Gastrocnemius medialis (tissue), 4 donors: ENCODE results near the gene CXCL12. TPM values are rescaled to one million over a fixed set of nuclear protein-coding genes. Genes with fewer than 3 reads are reported as not detected.

Experiments
- ATAC-seq, 2 donors: fragments of 150-250 bp; one replicate each; pipeline ENCODE4 v1.9.1; 2016
- DNase-seq, 2 donors: peaks; one replicate each; pipeline ENCODE4 v3.0.0-alpha.2; 2019
- H3K27ac ChIP-seq, 4 donors: fragments of 200-600 bp; sonication (generic); 1 replicate in 1 of 4; 2 replicates in 3 of 4; pipeline ENCODE4 v1.5.1; 2016 to 2018; ENCODE audit warnings: mild to moderate bottlenecking in 2 of 4, moderate library complexity in 1 of 4
- H3K27me3 ChIP-seq, 3 donors: fragments of 200-600 bp; sonication (generic) in 2 of 3; 1 replicate in 1 of 3; 2 replicates in 2 of 3; pipeline versions ENCODE4 v1.5.1 to v1.6.0; 2016 to 2019; ENCODE audit warnings: mild to moderate bottlenecking in 1 of 3, moderate library complexity in 1 of 3
- H3K36me3 ChIP-seq, 2 donors: fragments of 200-600 bp; sonication (generic) in 1 of 2; one replicate each; pipeline ENCODE4 v1.5.1; 2017 to 2018
- H3K4me1 ChIP-seq, 2 donors: fragments of 200-600 bp; sonication (generic) in 1 of 2; one replicate each; pipeline ENCODE4 v1.5.1; 2016 to 2017; ENCODE audit warnings: mild to moderate bottlenecking in 2 of 2
- H3K4me3 ChIP-seq, 4 donors: fragments of 200-600 bp; sonication (generic) in 3 of 4; 1 replicate in 1 of 4; 2 replicates in 3 of 4; pipeline ENCODE4 v1.5.1; 2016 to 2019; ENCODE audit warnings: mild to moderate bottlenecking in 2 of 4
- H3K9me3 ChIP-seq, 3 donors: fragments of 200-600 bp; sonication (generic) in 2 of 3; 1 replicate in 1 of 3; 2 replicates in 2 of 3; pipeline ENCODE4 v1.5.1; 2016 to 2019
- POLR2A ChIP-seq, 2 donors: fragments of 450-650 bp; IDR thresholded peaks; one replicate each; pipeline ENCODE4 v1.6.1; 2017; ENCODE audit warnings: antibody characterized with exemption in 2 of 2, mild to moderate bottlenecking in 2 of 2, moderate library complexity in 2 of 2
- in situ Hi-C, 4 donors: fragments of 200-750 bp; cut with MboI; loops; one replicate each; pipeline versions ENCODE4 v1.15.0 to v1.8.0; 2017; ENCODE audit warnings: low sequenced_read_pairs in 4 of 4
- intact Hi-C: fragments of 100-400 bp; cut with DNase I; formaldehyde crosslinking; loops from one replicate; pipeline ENCODE4 v1.15.1; 2023; ENCODE audit warnings: low total_unique reads
- total RNA-seq, 4 donors: library from RNA; depleted of rRNA; stranded (reverse); fragments of >200 nt; gene quantifications; one replicate each; pipeline versions ENCODE4 v1.1.0 to v1.2.3, GENCODE V29; 2016
- TF ChIP-seq, protein P1 (sequence below), 5 experiments: fragments of 450-650 bp in 3 of 5; fragments of 200-600 bp in 2 of 5; sonication (generic) in 2 of 5; IDR thresholded peaks in 4 of 5; conservative IDR thresholded peaks in 1 of 5; 1 replicate in 4 of 5; 2 replicates in 1 of 5; pipeline ENCODE4 v1.5.1; 2016 to 2019; ENCODE audit warnings: antibody characterized with exemption in 5 of 5, mild to moderate bottlenecking in 3 of 5, moderate library complexity in 3 of 5

The CXCL12 gene
- total RNA-seq, 4 donors from 2014 or later = 8.6 to 22.0 (median 18.0) TPM

DNA sequence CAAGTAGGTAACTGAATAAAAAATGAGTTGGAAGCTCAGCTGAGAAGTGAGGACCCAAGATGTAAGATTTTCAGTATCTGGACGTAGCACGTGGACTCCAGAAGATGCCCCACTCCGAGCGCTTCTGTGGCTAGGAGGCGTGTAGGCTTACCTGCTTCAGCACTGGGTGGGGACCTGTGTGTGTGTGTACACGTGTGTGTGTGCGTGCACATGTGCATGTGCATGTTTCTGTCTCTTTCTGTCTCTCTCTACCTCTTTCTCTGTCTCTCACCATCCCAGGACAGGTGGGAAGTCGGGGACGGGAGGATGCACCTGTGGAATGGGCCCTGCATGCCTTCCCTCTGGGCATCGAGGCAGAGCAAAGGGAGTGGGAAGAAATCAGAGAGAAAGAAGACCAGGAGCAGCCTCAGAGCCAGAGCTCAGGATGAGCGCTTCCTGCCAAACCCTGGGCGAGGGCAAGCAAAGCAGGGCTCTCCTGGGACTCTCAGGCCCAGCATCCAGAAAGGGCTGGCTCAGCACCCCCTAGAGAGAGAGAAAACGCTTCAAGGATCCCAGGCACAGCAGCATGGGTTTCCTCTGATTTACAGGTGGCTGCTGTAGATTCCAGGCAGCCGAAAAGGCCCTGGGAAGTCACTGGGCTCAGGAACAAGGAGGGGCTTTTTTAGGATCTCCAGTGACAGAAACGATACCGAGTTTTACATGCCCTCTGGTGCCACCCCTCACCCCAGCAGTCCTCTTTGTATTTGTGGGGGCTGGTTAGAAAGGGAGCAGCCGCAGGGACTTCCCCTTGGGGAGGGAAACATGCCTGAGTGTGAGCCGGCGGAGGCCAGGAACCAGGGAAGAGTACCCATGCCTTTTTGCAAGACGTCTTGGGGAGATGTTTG lies 28.5 kb downstream of the CXCL12 start:
- Histone ChIP-seq H3K36me3 (no peaks in the 10 kb centered on the region), H3K4me3 (no peak overlapping the region), H3K27me3 (no peaks in the 10 kb centered on the region), H3K4me1 (peaks cover 3 to 7% of the 10 kb centered on the region in 2 donors), H3K9me3 (no peaks in the 10 kb centered on the region), H3K27ac (no peak overlapping the region)
- ATAC-seq = no peak
- DNase-seq = no peak
- in situ Hi-C loops = no loop called here
- TF ChIP-seq, protein P1, sequence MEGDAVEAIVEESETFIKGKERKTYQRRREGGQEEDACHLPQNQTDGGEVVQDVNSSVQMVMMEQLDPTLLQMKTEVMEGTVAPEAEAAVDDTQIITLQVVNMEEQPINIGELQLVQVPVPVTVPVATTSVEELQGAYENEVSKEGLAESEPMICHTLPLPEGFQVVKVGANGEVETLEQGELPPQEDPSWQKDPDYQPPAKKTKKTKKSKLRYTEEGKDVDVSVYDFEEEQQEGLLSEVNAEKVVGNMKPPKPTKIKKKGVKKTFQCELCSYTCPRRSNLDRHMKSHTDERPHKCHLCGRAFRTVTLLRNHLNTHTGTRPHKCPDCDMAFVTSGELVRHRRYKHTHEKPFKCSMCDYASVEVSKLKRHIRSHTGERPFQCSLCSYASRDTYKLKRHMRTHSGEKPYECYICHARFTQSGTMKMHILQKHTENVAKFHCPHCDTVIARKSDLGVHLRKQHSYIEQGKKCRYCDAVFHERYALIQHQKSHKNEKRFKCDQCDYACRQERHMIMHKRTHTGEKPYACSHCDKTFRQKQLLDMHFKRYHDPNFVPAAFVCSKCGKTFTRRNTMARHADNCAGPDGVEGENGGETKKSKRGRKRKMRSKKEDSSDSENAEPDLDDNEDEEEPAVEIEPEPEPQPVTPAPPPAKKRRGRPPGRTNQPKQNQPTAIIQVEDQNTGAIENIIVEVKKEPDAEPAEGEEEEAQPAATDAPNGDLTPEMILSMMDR (IDR thresholded peaks at IDR 0.05 in 4 of 5, conservative IDR thresholded peaks at IDR 0.05 in 1 of 5) = no peak
- no peak for TF ChIP-seq POLR2A (IDR thresholded peaks at IDR 0.05)
- intact Hi-C loops = no loop called here

DNA sequence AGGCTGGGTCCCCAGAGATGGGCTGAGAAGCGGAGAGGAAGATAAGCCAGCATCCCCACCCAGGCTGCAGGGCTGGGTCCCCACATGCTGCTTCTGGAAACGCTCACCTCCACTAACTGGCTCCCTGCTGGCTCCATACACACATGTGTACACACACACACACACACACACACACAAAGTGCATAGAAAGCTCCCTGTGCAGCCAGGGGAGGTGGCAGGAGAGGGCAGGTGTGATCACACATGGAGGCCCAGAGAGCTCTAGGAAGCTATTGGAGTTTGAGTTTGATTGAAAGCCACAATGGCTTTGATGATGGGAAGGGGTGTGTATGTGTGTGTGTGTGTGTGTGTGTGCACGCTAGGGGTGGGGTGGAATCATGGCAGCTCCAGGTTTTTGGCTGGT lies 29.3 kb downstream of the CXCL12 start:
- peaks cover 3 to 7% of the 10 kb centered on the region in 2 donors for H3K4me1 ChIP-seq
- no peak for TF ChIP-seq POLR2A (IDR thresholded peaks at IDR 0.05)
- TF ChIP-seq, protein P1 (IDR thresholded peaks at IDR 0.05 in 4 of 5, conservative IDR thresholded peaks at IDR 0.05 in 1 of 5) = no peak
- ATAC-seq (no peak), DNase-seq (no peak)
- H3K9me3 ChIP-seq = no peaks in the 10 kb centered on the region
- no peaks in the 10 kb centered on the region for H3K36me3 ChIP-seq
- in situ Hi-C loops = no loop called here
- no peak overlapping the region for H3K4me3 ChIP-seq
- H3K27me3 ChIP-seq = no peaks in the 10 kb centered on the region
- intact Hi-C loops = no loop called here
- no peak overlapping the region for H3K27ac ChIP-seq

DNA sequence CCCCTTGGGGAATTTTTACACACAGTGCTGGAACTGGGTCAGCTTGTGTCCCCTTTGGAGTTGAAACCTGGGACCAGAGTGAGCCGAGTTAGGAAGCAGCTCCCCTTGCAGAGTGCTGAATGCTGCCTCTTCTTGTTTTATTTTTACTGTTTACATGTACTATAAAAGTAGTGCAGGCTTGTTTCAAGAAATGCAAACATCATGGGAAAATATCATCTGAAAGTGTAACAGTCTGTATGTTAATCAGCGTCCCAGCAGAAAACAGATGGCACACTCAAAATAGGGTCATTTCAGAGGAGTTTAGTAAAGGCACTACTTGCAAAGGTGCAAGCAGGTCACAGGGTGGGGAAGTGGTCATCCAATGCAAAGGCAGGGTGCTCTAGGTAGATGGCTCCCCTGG lies 30.1 kb downstream of the CXCL12 start:
- no peak for ATAC-seq
- peaks cover 3 to 7% of the 10 kb centered on the region in 2 donors for H3K4me1 ChIP-seq
- H3K9me3 ChIP-seq = no peaks in the 10 kb centered on the region
- no peaks in the 10 kb centered on the region for H3K36me3 ChIP-seq
- no peak for DNase-seq
- no peak for TF ChIP-seq POLR2A (IDR thresholded peaks at IDR 0.05)
- TF ChIP-seq, protein P1 (IDR thresholded peaks at IDR 0.05 in 4 of 5, conservative IDR thresholded peaks at IDR 0.05 in 1 of 5) = no peak
- no peaks in the 10 kb centered on the region for H3K27me3 ChIP-seq
- no peak overlapping the region for H3K4me3 ChIP-seq
- intact Hi-C loops (no loop called here), in situ Hi-C loops (no loop called here)
- no peak overlapping the region for H3K27ac ChIP-seq

DNA sequence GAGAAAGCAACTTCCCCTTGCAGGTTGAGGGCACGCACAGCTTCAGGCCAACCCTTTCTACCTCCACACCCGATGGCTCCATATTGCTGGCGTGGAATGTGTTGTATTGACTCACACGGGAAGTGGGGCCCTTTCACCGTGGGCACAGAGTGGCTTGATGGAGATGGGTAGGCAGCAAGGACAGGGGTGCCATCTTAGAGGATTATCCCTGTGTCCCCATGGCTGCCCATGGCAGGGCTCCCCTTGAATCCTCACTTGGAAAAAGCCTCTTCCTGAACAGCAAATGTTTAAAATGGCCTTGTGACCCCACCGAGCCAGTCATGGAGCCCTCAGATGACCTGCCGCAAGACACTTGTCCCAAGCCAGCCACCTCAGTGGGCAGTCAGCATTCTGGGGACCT lies 31.2 kb downstream of the CXCL12 start:
- intact Hi-C loops = no loop called here
- DNase-seq = no peak
- ATAC-seq = no peak
- TF ChIP-seq, protein P1 (IDR thresholded peaks at IDR 0.05 in 4 of 5, conservative IDR thresholded peaks at IDR 0.05 in 1 of 5) = no peak
- TF ChIP-seq POLR2A (IDR thresholded peaks at IDR 0.05) = no peak
- H3K27me3 ChIP-seq = no peaks in the 10 kb centered on the region
- H3K36me3 ChIP-seq = no peaks in the 10 kb centered on the region
- H3K4me1 ChIP-seq = peaks cover 3 to 7% of the 10 kb centered on the region in 2 donors
- no peak overlapping the region for H3K4me3 ChIP-seq
- H3K27ac ChIP-seq = no peak overlapping the region
- in situ Hi-C loops = no loop called here
- H3K9me3 ChIP-seq = no peaks in the 10 kb centered on the region

DNA sequence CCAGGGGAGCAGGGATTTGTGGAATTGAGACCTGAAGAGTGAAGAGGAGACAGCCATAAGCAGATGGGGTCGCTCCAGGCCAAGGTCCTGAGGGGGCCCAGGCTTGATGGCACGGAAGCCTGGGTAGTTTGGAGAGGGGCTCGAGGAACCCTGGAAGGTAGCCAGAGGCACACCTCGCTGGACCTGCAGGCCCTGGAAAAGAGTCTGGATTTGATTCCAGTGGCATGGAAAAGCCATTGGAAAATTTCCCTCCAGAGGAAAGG lies 31.8 kb downstream of the CXCL12 start:
- no peaks in the 10 kb centered on the region for H3K9me3 ChIP-seq
- no peak overlapping the region for H3K27ac ChIP-seq
- no peak for TF ChIP-seq POLR2A (IDR thresholded peaks at IDR 0.05)
- TF ChIP-seq, protein P1 (IDR thresholded peaks at IDR 0.05 in 4 of 5, conservative IDR thresholded peaks at IDR 0.05 in 1 of 5) = no peak
- ATAC-seq (no peak), DNase-seq (no peak)
- H3K4me1 ChIP-seq = peaks cover 3 to 7% of the 10 kb centered on the region in 2 donors
- H3K4me3 ChIP-seq = no peak overlapping the region
- H3K36me3 ChIP-seq = no peaks in the 10 kb centered on the region
- in situ Hi-C loops = no loop called here
- intact Hi-C loops = no loop called here
- no peaks in the 10 kb centered on the region for H3K27me3 ChIP-seq
